HG03457 (cell line): ENCODE results near the gene EAPP.
"Not testable (repeated sequence)": the region's sequence is repeated elsewhere in the genome, so short reads cannot be mapped to it uniquely, and the experiment has no call there.

ENCODE experiments used
- ATAC-seq: cut with Tn5 transposase; IDR thresholded peaks from one replicate; pipeline ENCODE4 v1.9.1; 2021; ENCODE audit warnings: moderate number of reproducible peaks; ENCODE audit not compliant: unreplicated experiment

The EAPP gene

GRCh38 chr14:34538871-34539406 lies 562 bp downstream of the EAPP start:
- ATAC-seq = no peak

DNA sequence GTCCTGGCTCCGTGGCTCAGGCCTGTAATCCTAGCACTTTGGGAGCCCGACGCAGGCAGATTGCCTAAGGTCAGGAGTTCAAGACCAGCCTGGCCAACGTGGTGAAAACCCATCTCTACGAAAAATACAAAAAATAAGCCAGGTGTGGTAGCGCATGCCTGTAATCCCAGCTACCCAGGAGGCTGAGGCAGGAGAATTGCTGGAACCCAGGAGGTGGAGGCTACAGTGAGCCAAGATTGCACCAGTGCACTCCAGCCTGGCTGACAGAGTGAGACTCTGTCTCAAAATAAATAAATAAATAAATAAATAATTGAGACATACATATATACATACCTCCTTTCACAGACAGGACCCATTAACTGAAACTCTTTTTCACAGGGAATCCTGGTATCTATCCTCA lies 1.4 kb downstream of the EAPP start:
- ATAC-seq = not testable (repeated sequence)

DNA sequence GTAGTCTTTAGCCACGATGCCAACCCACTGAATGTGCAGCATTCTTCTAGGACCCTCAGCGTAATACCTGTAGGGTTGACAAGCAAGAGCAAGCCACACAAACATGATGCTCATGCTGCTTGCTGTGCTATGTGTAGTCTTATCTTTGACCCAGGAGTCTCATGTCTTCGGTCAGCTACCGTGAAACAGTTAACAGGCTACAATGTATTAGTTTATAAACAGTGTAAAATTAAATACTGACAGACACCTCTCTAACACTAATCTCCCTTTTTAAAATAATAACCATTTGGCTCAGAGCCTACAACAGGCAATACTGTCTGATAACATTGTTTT lies 1.9 kb downstream of the EAPP start:
- ATAC-seq = no peak

DNA sequence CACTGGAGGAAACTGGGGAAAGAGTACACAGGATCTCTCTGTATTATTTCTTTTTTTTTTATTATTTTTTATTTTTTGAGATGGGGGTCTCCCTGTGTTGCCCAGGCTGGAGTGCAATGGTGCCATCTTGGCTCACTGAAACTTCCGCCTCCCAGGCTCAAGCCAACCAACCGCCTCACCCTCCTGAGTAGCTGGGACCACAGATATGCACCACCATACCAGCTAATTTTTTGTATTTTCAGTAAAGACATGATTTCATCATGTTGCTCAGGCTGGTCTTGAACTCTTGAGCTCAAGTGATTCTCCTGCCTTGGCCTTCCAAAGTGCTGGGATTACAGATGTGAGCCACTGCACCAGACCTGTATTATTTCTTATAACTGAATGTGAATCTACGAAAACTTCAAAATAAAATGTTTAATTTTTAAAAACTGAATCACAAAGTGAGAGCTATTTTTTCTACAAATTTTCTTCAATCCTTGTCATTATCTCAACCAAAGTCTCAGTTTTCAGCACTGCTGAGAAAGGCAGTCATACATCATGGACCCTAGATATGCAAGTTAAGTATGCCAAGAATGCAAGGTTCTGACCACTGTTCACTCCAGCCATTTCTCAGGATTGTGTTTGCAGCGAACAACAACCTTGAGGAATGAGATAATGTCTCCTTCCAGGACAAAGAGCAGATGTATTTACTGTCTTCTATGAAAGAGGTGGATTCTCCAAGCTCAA lies 2.4 kb downstream of the EAPP start:
- no peak for ATAC-seq

DNA sequence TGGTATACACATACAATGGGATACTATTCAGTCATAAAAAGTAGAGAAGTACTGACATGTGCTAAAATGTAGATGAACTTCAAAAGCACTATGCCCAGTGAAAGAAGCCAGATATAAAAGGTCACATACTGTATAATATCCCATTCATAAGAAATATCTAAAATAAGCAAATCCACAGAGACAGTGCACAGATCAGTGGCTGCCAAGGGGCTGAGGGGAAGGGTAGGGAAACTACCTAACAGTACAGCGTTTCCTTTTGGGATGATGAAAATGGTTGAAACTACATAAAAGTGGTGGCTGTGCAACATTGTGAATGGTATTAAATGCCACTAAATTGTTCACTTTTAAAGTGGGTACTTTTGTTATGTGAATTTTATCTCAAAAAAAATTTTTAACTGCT lies 11.9 kb downstream of the EAPP start:
- no peak for ATAC-seq

- not testable (repeated sequence) for ATAC-seq
These were observed 15.3 kb downstream of the EAPP start for GRCh38 chr14:34524216-34524615.

- ATAC-seq = no peak
These were observed 17.0 kb downstream of the EAPP start for GRCh38 chr14:34522496-34522895.

DNA sequence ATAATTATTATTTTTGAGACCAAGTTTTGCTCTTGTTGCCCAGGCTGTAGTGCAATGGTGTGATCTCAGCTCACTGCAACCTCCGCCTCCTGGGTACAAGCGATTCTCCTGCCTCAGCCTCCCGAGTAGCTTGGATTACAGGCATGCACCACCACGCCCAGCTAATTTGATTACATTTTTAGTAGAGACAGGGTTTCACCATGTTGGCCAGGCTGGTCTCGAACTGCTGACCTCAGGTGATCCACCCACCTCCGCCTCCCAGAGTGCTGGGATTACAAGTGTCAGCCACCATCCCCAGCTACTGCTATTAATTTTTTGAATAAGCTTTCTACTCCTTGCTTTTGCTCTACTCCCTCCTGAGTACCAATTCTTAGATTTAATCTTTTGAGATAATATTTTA lies 18.4 kb downstream of the EAPP start:
- not testable (repeated sequence) for ATAC-seq

- ATAC-seq = not testable (repeated sequence)
These were observed 19.1 kb downstream of the EAPP start for GRCh38 chr14:34520304-34520970.

DNA sequence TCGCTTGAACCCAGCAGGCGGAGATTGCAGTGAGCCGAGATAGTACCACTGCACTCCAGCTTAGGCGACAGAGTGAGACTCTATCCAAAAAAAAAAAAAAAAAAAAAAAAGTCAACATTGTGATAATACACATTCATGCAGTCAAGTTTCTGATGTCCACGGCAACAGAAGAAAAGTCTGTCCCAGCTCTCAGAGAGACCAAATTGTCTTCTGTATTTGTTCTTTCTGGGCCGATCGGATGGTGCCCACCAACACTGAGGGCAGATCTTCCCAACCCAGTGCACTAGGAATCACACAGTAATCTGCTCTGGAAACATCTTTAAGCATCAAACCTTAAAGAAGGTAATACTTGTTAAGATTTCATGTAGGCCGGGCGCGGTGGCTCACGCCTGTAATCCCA lies 31.6 kb downstream of the EAPP start:
- ATAC-seq = no peak

DNA sequence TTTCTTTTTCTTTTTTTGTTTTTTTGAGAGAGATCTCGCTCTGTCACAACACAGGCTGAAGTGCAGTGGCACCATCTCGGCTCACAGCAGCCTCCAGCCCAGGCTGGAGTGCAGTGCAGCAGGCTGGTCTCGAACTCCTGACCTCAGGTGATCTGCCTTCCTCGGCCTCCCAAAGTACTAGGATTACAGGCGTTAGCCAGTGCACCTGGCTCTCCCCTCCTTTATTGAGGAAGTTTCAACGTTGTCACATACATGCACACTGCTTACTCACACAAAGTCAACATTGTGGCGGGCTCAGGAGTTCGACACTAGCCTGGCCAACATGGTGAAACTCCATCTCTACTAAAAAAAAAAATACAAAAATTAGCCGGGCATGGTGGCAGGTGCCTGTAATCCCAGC lies 32.0 kb downstream of the EAPP start:
- ATAC-seq = no peak

- ATAC-seq = not testable (repeated sequence)
These were observed 34.4 kb downstream of the EAPP start for GRCh38 chr14:34505124-34505491.

DNA sequence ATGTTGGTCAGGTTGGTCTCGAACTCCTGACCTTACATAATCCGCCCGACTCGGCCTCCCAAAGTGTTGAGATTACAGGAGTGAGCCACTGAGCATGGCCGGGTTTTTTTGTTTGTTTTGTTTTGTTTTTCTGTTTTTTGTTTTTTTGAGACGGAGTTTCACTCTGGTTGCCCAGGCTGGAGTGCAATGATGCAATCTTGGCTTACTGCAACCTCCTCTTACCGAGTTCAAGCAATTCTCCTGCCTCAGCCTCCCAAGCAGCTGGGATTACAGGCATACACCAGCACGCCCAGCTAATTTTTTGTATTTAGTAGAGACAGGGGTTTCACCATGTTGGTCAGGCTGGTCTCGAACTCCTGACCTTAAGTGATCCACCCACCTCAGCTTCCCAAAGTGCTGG lies 35.5 kb downstream of the EAPP start:
- ATAC-seq = not testable (repeated sequence)

DNA sequence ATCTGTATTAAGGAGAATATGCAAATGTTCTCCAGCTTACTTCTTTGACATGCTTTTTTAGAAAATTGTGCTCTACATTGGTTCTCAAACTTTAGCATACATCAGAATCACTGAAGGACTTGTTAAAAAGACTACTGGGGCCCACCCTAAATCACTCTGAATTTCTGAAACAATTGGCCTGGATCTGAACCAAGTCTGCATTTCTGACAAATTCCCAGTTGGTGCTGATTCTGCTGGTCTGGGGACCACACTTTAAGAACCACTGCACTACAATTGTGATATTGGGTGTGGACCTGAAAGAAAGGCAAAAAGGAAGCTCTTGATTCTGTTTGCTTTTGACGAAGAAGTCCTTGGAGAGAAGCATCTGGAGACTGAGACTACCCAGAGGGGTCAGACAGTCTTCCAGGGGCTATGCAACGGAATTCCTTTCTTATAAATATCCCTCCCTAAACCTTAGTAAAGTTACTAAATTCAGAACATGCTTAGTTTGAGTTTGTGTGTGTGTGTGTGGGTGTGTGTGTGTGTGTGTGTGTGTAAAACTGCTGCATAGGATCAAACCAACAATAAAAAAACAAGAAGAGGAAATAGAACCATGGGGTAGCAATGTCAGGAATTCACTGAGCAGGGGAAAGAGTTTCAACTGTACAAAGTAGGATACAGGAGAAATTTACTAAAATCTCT lies 36.8 kb downstream of the EAPP start:
- ATAC-seq = no peak

- no peak for ATAC-seq
These were observed 37.5 kb downstream of the EAPP start for GRCh38 chr14:34502001-34502400.

GRCh38 chr14:34501004-34501580 lies 38.4 kb downstream of the EAPP start:
- no peak for ATAC-seq

GRCh38 chr14:34498684-34499412 lies 40.7 kb downstream of the EAPP start:
- ATAC-seq = no peak

DNA sequence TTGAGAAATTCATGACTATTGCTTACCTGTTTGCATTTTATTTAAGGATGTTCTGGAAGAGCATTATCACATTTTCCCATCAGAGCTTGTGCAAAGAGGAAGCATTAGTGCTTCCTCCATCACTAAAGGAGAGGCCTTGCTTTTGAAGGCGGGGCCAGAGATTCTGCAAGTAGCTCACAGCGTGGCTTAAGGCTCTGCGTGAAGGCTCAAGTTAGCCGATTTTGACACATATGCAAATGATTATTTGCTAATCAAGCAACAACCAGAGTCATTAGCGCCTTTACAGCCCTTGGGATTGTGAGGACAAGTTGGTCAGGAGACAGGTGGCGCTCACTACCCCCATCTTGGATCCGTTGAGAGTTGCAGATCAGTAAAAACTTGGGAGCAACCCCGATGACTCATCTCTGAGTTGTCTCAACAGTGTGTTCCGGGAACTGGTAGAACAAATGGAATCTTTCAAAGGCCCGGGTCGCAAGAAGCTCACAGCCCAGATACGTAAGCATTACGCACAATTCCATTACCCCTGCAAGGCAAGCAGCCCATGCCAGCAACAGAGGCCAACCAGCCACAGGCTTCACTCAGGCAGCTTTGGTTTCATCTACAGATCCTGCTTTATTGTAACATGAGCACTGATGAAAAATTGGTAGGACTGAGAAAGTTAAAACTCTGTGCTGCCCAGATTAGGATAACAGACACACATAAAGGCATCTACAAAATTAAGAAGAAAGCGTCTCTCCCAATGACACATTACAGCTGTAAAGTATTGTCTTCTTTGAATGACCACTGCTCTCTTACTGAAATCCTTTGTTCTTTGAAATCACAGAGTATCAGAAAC lies 42.6 kb downstream of the EAPP start:
- ATAC-seq = no peak

DNA sequence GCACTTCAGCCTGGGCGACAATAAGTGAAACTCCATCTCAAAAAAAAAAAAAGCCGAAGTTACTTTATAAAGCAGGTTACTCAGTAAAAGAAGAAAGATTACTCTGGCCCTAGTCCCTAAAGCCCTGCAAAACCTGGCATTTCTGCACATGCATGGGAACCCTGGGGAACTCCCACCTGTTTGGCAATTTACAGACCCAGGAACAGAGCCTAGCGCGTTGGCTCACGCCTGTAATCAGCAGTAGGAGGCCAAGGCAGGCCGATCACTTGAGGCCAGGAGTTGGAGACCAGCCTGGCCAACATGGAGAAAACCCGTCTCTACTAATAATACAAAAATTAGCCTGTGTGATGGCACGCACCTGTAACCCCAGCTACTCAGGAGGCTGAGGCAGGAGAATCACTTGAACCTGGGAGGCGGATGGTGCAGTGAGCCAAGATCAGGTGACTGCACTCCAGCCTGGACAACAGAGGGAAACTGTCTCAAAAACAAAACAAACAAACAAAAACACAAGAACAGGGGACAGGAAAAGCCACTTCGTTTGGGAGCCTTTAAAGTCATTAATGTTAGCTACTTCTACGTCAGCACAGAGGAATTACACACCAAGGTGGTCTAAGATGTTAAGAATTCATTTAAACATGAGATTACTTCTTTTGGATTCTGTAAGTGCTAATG lies 43.4 kb downstream of the EAPP start:
- no peak for ATAC-seq

DNA sequence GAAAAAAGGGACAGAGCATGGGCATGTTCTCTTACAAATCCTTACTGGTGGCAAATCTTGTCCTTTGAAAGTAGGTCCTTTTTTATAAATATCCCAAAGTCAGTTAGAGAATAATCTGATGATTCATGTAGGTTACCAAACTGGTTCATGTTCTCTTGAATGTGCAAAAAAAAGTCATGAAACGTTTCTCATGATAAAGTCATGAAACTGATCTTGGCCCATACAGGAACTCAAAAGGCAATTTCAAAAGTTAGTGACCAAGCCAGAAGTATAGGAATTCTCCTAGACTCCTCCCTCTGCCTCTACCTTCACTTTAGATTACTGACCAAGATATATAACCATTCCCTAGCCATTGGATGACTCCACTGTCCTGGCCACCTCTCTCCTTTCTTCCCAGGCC lies 50.2 kb downstream of the EAPP start:
- no peak for ATAC-seq
